IPS-20b (cell line): ENCODE data around the gene APLP2.
"Not testable (repeated sequence)": the region's sequence is repeated elsewhere in the genome, so short reads cannot be mapped to it uniquely, and the experiment has no call there.

ENCODE experiments used
- H3K27ac ChIP-seq: one replicate; pipeline ENCODE4 v1.5.1; 2013; ENCODE audit warnings: low read length
- H3K27me3 ChIP-seq: 2 replicates; pipeline ENCODE4 v1.6.1; 2013; ENCODE audit warnings: mild to moderate bottlenecking, low read length, inconsistent platforms; ENCODE audit not compliant: insufficient read depth
- H3K36me3 ChIP-seq: 2 replicates; pipeline ENCODE4 v1.6.1; 2013; ENCODE audit warnings: low read depth, mild to moderate bottlenecking, inconsistent platforms, low read length, moderate library complexity; ENCODE audit not compliant: insufficient read depth
- H3K4me1 ChIP-seq: 2 replicates; pipeline ENCODE4 v1.6.1; 2013; ENCODE audit warnings: mild to moderate bottlenecking, control low read depth, inconsistent platforms, low read length, moderate library complexity; ENCODE audit not compliant: insufficient read depth
- H3K4me3 ChIP-seq: 2 replicates; pipeline ENCODE4 v1.5.1; 2013; ENCODE audit warnings: mild to moderate bottlenecking, low read length, inconsistent platforms
- H3K9ac ChIP-seq: 2 replicates; pipeline ENCODE4 v1.6.1; 2013; ENCODE audit warnings: low read depth, mild to moderate bottlenecking, inconsistent platforms, low read length, moderate library complexity
- H3K9me3 ChIP-seq: 2 replicates; pipeline ENCODE4 v1.6.1; 2013; ENCODE audit warnings: mild to moderate bottlenecking, low read depth, low read length, inconsistent platforms; ENCODE audit not compliant: insufficient read depth

APLP2 gene

GRCh38 chr11:130106381-130106780, 36.7 kb downstream of the APLP2 start:
- Histone ChIP-seq H3K36me3 (peaks cover 20% of the 10 kb centered on the region), H3K4me1 (peaks cover 6% of the 10 kb centered on the region), H3K9me3 (no peaks in the 10 kb centered on the region), H3K27ac (no peak overlapping the region), H3K4me3 (no peak overlapping the region), H3K9ac (no peak overlapping the region), H3K27me3 (no peaks in the 10 kb centered on the region)

- peaks cover 41% of the 10 kb centered on the region for H3K36me3 ChIP-seq
- H3K27me3 ChIP-seq, H3K9me3 ChIP-seq: not testable (repeated sequence)
These were observed 39.0 kb downstream of the APLP2 start for GRCh38 chr11:130108671-130109070.

GRCh38 chr11:130109386-130109785, 39.7 kb downstream of the APLP2 start:
- peaks cover 48% of the 10 kb centered on the region for H3K36me3 ChIP-seq
- no peak overlapping the region for H3K27ac ChIP-seq
- H3K4me3 ChIP-seq: no peak overlapping the region
- H3K4me1 ChIP-seq: no peaks in the 10 kb centered on the region; the same call in none of the 2 replicates
- no peaks in the 10 kb centered on the region for H3K9me3 ChIP-seq
- no peak overlapping the region for H3K9ac ChIP-seq
- H3K27me3 ChIP-seq: no peaks in the 10 kb centered on the region

More at GRCh38 chr11:130108671-130109070, 39.0 kb downstream of the APLP2 start:
- not testable (repeated sequence) for H3K4me1 ChIP-seq, H3K27ac ChIP-seq, H3K9ac ChIP-seq, H3K4me3 ChIP-seq

- Histone ChIP-seq H3K36me3 (peaks cover 49% of the 10 kb centered on the region), H3K27me3 (no peaks in the 10 kb centered on the region)
These were observed 40.8 kb downstream of the APLP2 start for GRCh38 chr11:130110339-130111108.

DNA sequence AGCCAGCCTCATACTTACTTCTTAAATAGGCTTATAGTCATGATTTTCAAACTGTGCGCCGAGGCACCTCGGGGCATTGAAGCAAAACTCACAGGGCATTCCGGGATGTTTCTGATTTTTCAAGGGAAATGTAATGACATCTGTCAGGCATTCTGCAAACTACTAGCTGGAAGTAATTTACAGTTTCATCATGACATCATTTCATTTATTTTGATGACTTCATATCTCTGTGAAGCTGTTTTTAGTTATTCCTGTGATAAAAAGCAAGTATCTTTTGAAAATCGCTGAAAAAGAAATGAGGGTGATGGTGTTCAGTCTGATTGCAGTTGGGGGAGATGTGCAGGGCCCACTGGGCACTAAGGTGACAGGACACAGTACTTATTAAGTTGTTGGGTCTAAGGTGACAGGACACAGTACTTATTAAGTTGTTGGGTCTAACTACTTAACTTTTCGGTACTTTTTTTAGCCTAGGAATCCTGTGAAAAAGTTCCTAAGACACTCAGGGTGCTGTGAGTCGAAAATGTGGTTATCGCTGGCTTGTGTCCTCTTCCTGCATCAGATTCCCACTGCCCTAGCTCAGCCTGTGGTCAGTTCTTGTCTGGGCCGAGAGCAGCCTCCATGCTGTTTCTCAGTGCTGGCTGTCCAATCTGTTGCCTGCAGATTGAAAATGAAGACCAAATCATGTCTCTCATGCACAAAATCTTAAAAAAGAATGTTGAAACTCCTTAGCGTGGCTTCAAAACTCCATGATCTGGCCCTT, 42.6 kb downstream of the APLP2 start:
- Histone ChIP-seq H3K27me3 (no peaks in the 10 kb centered on the region), H3K36me3 (peaks cover 50% of the 10 kb centered on the region), H3K4me3 (no peak overlapping the region), H3K9me3 (no peaks in the 10 kb centered on the region), H3K4me1 (no peaks in the 10 kb centered on the region), H3K9ac (no peak overlapping the region), H3K27ac (no peak overlapping the region)

More at GRCh38 chr11:130110339-130111108, 40.8 kb downstream of the APLP2 start:
- no peak overlapping the region for H3K27ac ChIP-seq
- no peaks in the 10 kb centered on the region; the same call in 1 of the 2 replicates for H3K4me1 ChIP-seq
- no peak overlapping the region for H3K4me3 ChIP-seq
- no peak overlapping the region for H3K9ac ChIP-seq
- no peaks in the 10 kb centered on the region for H3K9me3 ChIP-seq

- Histone ChIP-seq H3K36me3 (peaks cover 59% of the 10 kb centered on the region), H3K27ac (no peak overlapping the region), H3K4me3 (no peak overlapping the region), H3K27me3 (no peaks in the 10 kb centered on the region), H3K4me1 (no peaks in the 10 kb centered on the region), H3K9me3 (no peaks in the 10 kb centered on the region), H3K9ac (no peak overlapping the region)
These were observed 44.6 kb downstream of the APLP2 start for GRCh38 chr11:130114281-130114680.

- Histone ChIP-seq H3K4me3 (no peak overlapping the region), H3K36me3 (peaks cover 60% of the 10 kb centered on the region), H3K27ac (no peak overlapping the region), H3K4me1 (no peaks in the 10 kb centered on the region), H3K9me3 (no peaks in the 10 kb centered on the region), H3K27me3 (no peaks in the 10 kb centered on the region), H3K9ac (no peak overlapping the region)
These were observed 45.0 kb downstream of the APLP2 start for GRCh38 chr11:130114726-130115125.

- H3K9ac ChIP-seq: peak overlapping the region; percentile 4; the same call in 1 of the 2 replicates
- H3K27ac ChIP-seq: no peak overlapping the region
- H3K27me3 ChIP-seq: no peaks in the 10 kb centered on the region
- H3K4me1 ChIP-seq: no peaks in the 10 kb centered on the region
- H3K4me3 ChIP-seq: no peak overlapping the region
- H3K9me3 ChIP-seq: no peaks in the 10 kb centered on the region
- H3K36me3 ChIP-seq: peaks cover 60% of the 10 kb centered on the region
These were observed 45.5 kb downstream of the APLP2 start for GRCh38 chr11:130115218-130115617.

- H3K4me3 ChIP-seq: no peak overlapping the region
These were observed 48.5 kb downstream of the APLP2 start for GRCh38 chr11:130118165-130118564.

DNA sequence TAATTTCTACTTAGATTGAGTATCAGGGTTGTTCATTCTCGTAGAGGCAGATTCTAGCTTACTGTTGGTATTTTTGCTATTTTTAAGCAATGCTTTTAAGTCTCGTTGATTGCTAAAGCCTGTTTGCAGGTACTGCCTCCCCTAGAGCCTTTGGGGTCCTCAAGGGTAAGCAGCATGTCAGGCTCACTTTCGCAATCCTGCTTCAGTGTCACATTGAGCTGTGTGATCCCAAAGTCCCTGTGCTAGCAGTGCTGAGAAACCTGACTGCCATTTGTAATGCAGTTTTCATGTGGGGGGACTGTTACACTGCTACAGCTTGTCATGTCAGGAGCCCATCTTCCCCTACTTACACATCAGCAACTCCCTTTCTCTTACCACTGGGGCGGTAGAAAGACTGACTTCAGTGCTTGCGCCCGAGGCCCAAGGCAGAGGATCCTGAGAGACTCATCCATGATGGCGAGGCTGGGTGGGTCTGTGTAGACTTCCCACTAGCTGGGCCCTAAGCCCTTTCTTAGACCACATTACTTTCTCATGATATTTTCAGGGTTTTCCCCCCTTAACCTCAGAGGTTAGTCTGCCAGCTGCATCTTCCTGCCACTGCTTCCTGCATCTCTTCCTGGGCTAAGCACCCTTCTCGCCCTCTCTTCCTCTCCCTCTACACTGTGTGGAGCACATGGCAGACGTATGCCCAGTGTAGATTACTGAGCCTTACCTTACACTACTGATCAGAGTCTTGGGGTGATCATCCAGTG, 49.1 kb downstream of the APLP2 start:
- Histone ChIP-seq H3K9me3 (no peaks in the 10 kb centered on the region), H3K36me3 (peaks cover 60% of the 10 kb centered on the region), H3K27ac (no peak overlapping the region), H3K4me1 (no peaks in the 10 kb centered on the region), H3K9ac (no peak overlapping the region), H3K27me3 (no peaks in the 10 kb centered on the region), H3K4me3 (no peak overlapping the region)

More at GRCh38 chr11:130118165-130118564, 48.5 kb downstream of the APLP2 start:
- Histone ChIP-seq H3K27me3 (no peaks in the 10 kb centered on the region), H3K36me3 (peaks cover 58% of the 10 kb centered on the region), H3K9ac (no peak overlapping the region), H3K9me3 (no peaks in the 10 kb centered on the region), H3K4me1 (no peaks in the 10 kb centered on the region), H3K27ac (no peak overlapping the region)

DNA sequence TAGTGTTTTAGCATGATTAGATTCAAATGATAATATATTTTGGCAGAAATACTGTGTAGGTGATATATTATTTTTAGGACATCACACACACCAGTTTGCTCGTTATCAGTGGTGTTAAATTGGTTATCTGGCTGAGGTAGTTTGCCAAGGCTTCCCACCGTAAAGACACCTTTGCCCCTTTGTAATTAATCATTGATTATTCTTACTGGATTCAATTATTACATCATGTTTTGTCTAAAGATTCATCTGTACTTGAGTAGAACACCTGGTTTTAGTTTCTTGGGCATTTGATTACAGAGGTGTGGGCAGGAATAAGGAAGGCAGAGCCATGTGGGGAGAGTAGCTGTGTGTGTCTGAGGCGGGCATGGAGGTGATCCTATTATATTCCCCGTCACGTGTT, 50.4 kb downstream of the APLP2 start:
- Histone ChIP-seq H3K9me3 (no peaks in the 10 kb centered on the region), H3K4me1 (no peaks in the 10 kb centered on the region), H3K36me3 (peaks cover 66% of the 10 kb centered on the region), H3K27me3 (no peaks in the 10 kb centered on the region), H3K9ac (no peak overlapping the region), H3K27ac (no peak overlapping the region), H3K4me3 (no peak overlapping the region)
